ENCODE data around the gene PLSCR3. TPM values are rescaled to one million over a fixed set of nuclear protein-coding genes. Genes with fewer than 3 reads are reported as not detected.

The PLSCR3 gene
- total RNA-seq, 1 donor from 2014 or later = 6.6 TPM

DNA sequence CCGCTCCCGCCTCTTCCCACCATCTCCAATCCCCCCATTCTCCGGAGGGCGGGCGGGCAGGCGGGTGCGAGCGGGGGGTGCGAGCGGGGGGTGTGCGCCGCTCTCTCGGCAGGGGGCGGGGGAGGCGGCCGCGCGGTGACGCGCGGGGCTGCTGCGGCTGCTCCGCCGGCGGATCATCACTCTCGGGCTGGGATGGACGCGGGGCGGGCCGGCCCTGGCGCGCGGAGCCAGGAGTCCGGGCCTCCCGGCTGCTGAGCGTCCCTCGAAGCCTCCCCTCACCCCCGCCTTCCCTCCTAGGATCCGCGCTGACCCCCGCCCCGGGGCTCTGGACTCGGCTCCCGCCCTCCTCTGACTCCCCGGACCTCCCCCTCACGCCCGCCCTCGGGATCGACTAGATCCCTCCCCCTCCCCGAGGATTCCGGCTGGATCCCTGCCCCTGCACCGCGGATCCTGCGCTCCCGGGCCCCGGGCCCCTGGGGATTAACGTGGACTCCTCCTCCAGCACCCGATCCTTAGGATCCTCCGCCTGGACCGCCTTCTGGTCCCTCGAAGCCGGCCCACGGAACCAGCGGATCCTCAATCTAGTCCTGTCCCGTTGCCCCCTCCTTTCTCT lies 10.5 kb upstream of the PLSCR3 start:
- Histone ChIP-seq H2AFZ (replicated peaks) (no peak overlapping the region), H3K4me3 (peak overlapping the region; percentile 97)

DNA sequence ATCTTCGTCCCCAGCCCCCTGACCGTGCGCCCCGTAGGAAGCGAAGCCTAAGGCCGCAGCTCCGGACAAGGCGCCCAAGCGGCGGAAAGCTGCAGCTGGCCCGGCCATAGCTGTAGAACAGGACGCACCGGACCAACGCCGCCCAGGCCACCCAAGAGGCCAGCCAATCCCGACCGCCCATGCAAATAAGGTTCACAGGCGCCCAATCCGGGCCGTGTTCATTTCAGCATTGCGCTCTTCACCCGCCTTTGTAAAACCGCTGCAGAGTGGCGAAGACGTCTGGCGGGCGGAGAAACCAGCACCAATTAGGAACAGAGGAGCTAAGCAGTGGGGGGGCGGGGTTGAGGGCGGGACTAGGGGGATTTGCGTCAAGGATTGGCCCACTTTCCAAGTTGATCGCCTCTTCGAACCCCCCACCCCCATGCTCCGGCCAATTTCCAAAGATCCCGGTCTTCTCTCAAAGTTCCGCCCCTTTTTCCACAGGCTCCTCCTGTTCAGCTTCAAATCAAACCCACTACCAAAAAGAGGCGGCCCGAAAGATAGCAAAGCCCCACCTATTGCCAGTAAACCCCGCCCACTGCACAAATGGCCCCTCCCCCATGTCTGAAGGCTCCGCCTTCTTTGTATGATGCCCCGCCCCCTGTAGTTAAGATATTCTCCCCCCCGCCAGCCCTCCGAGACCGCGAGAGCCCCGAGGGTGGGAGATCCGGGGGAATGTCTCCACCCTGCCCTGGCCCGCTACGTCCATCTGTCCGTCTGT lies 9.8 kb upstream of the PLSCR3 start, which contains the start of gene TMEM256:
Gene TMEM256 (minus strand): TSS at position 121 of the 760 bp plus-strand sequence. CDS start 13 bp downstream, at position 108.
- no peaks in the 10 kb centered on the region for H3K36me3 ChIP-seq
- H3F3A ChIP-seq (ENCODE audit: low read depth) = peaks cover 50% of the 10 kb centered on the region
- peak; percentile 100 for DNase-seq (ENCODE audit: low spot score)
- peak within 1 kb of the TSS; percentile 81 for H3K9ac ChIP-seq
- peak within 1 kb of the TSS; percentile 96 for H3K4me3 Mint-ChIP-seq
- no peaks in the 10 kb centered on the region for H3K27me3 ChIP-seq
- peak within 1 kb of the TSS; percentile 97 for H3K4me3 ChIP-seq
- peaks cover 46% of the 10 kb centered on the region for H3K79me2 ChIP-seq (ENCODE audit: low read depth)
- H3K36me3 Mint-ChIP-seq = peaks cover 9% of the 10 kb centered on the region
- no peak for TF ChIP-seq EZH2 (IDR thresholded peaks at IDR 0.05)
- no peaks in the 10 kb centered on the region for H3K9me3 ChIP-seq (ENCODE audit: low read depth)
- H3K9me3 Mint-ChIP-seq = no peaks in the 10 kb centered on the region
- peaks cover 13% of the 10 kb centered on the region for H3K27me3 Mint-ChIP-seq (ENCODE audit: insufficient read depth, low read depth)
- H3K27ac Mint-ChIP-seq = peak within 1 kb of the TSS; percentile 50
- H4K20me1 ChIP-seq (ENCODE audit: low read depth) = peaks cover 36% of the 10 kb centered on the region
- H3K4me1 ChIP-seq = peaks cover 19% of the 10 kb centered on the region
- peak within 1 kb of the TSS; percentile 58 for H3K27ac ChIP-seq
- H3K4me1 Mint-ChIP-seq = peaks cover 35% of the 10 kb centered on the region
- H3K4me2 ChIP-seq = peak within 1 kb of the TSS; percentile 100
- H2AFZ ChIP-seq (replicated peaks) = no peak within 1 kb of the TSS

More for the DNA sequence above, 10.5 kb upstream of the PLSCR3 start:
- Histone ChIP-seq H3F3A (ENCODE audit: low read depth) (peaks cover 44% of the 10 kb centered on the region), H3K4me1 (peaks cover 19% of the 10 kb centered on the region), H4K20me1 (ENCODE audit: low read depth) (peaks cover 41% of the 10 kb centered on the region), H3K27me3 (no peaks in the 10 kb centered on the region), H3K36me3 (no peaks in the 10 kb centered on the region), H3K9ac (peak overlapping the region; percentile 81), H3K9me3 (ENCODE audit: low read depth) (no peaks in the 10 kb centered on the region), H3K27ac (peak overlapping the region; percentile 58), H3K4me2 (peak overlapping the region; percentile 100), H3K79me2 (ENCODE audit: low read depth) (peaks cover 46% of the 10 kb centered on the region)
- H3K4me1 Mint-ChIP-seq = peaks cover 38% of the 10 kb centered on the region
- H3K4me3 Mint-ChIP-seq = peak overlapping the region; percentile 96
- H3K27me3 Mint-ChIP-seq (ENCODE audit: insufficient read depth, low read depth) = peaks cover 16% of the 10 kb centered on the region
- H3K36me3 Mint-ChIP-seq = peaks cover 13% of the 10 kb centered on the region
- TF ChIP-seq EZH2phosphoT487 (IDR thresholded peaks at IDR 0.05) = no peak
- TF ChIP-seq EZH2 (IDR thresholded peaks at IDR 0.05) = no peak
- TF ChIP-seq, protein P1, sequence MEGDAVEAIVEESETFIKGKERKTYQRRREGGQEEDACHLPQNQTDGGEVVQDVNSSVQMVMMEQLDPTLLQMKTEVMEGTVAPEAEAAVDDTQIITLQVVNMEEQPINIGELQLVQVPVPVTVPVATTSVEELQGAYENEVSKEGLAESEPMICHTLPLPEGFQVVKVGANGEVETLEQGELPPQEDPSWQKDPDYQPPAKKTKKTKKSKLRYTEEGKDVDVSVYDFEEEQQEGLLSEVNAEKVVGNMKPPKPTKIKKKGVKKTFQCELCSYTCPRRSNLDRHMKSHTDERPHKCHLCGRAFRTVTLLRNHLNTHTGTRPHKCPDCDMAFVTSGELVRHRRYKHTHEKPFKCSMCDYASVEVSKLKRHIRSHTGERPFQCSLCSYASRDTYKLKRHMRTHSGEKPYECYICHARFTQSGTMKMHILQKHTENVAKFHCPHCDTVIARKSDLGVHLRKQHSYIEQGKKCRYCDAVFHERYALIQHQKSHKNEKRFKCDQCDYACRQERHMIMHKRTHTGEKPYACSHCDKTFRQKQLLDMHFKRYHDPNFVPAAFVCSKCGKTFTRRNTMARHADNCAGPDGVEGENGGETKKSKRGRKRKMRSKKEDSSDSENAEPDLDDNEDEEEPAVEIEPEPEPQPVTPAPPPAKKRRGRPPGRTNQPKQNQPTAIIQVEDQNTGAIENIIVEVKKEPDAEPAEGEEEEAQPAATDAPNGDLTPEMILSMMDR (IDR thresholded peaks at IDR 0.05) = no peak
- H3K27ac Mint-ChIP-seq = peak overlapping the region; percentile 50
- peak; percentile 90 for DNase-seq (ENCODE audit: low spot score)
- no peaks in the 10 kb centered on the region for H3K9me3 Mint-ChIP-seq

- no peak for DNase-seq (ENCODE audit: low spot score)
- Mint-ChIP-seq H3K4me3 (peak overlapping the region; percentile 96), H3K9me3 (no peaks in the 10 kb centered on the region), H3K27me3 (ENCODE audit: insufficient read depth, low read depth) (peaks cover 11% of the 10 kb centered on the region), H3K36me3 (peaks cover 6% of the 10 kb centered on the region), H3K4me1 (peaks cover 33% of the 10 kb centered on the region), H3K27ac (peak overlapping the region; percentile 50)
- no peak overlapping the region for H3K9ac ChIP-seq
- H3K4me1 ChIP-seq = peaks cover 19% of the 10 kb centered on the region
- peaks cover 32% of the 10 kb centered on the region for H4K20me1 ChIP-seq (ENCODE audit: low read depth)
- H3F3A ChIP-seq (ENCODE audit: low read depth) = peaks cover 50% of the 10 kb centered on the region
- peaks cover 46% of the 10 kb centered on the region for H3K79me2 ChIP-seq (ENCODE audit: low read depth)
- no peaks in the 10 kb centered on the region for H3K27me3 ChIP-seq
- H2AFZ ChIP-seq (replicated peaks) = no peak overlapping the region
- H3K36me3 ChIP-seq = no peaks in the 10 kb centered on the region
- H3K9me3 ChIP-seq (ENCODE audit: low read depth) = no peaks in the 10 kb centered on the region
- TF ChIP-seq EZH2 (IDR thresholded peaks at IDR 0.05) = no peak
- TF ChIP-seq, protein P1 (IDR thresholded peaks at IDR 0.05) = peak; percentile 23
- H3K4me2 ChIP-seq = peak overlapping the region; percentile 70
- peak overlapping the region; percentile 30 for H3K27ac ChIP-seq
- peak overlapping the region; percentile 55 for H3K4me3 ChIP-seq
Measured at GRCh38 chr17:7403727-7403976, 9.3 kb upstream of the PLSCR3 start.

All from neural progenitor cell (in vitro differentiated cells).